ENCODE measurements around the gene BTN1A1.

Gene BTN1A1

GRCh38 chr6:26552640-26553188 lies 52.6 kb downstream of the BTN1A1 start:
- no peak for TF ChIP-seq ZFX (IDR thresholded peaks at IDR 0.05; ENCODE audit: borderline replicate concordance)
- TF ChIP-seq CTCF (IDR thresholded peaks at IDR 0.05) = no peak
- no peak overlapping the region; the same call in 1 of the 2 replicates for H3K27ac ChIP-seq

GRCh38 chr6:26553264-26553634 lies 53.1 kb downstream of the BTN1A1 start:
- TF ChIP-seq ZFX (IDR thresholded peaks at IDR 0.05; ENCODE audit: borderline replicate concordance) (no peak), CTCF (IDR thresholded peaks at IDR 0.05) (no peak)
- peak overlapping the region; percentile 86 for H3K27ac ChIP-seq

- peak overlapping the region; percentile 86 for H3K27ac ChIP-seq
Observed at GRCh38 chr6:26553635-26554446, 53.7 kb downstream of the BTN1A1 start.

GRCh38 chr6:26554447-26554696 lies 54.3 kb downstream of the BTN1A1 start:
- no peak for TF ChIP-seq ZFX (IDR thresholded peaks at IDR 0.05; ENCODE audit: borderline replicate concordance)
- TF ChIP-seq CTCF (IDR thresholded peaks at IDR 0.05) = no peak
- H3K27ac ChIP-seq = peak overlapping the region; percentile 86

More at GRCh38 chr6:26553635-26554446, 53.7 kb downstream of the BTN1A1 start:
- TF ChIP-seq ZFX (IDR thresholded peaks at IDR 0.05; ENCODE audit: borderline replicate concordance) (no peak), CTCF (IDR thresholded peaks at IDR 0.05) (no peak)

GRCh38 chr6:26554697-26555504 lies 54.8 kb downstream of the BTN1A1 start:
- peak overlapping the region; percentile 86 for H3K27ac ChIP-seq

GRCh38 chr6:26555505-26556262 lies 55.6 kb downstream of the BTN1A1 start:
- H3K27ac ChIP-seq = peak overlapping the region; percentile 86
- TF ChIP-seq ZFX (IDR thresholded peaks at IDR 0.05; ENCODE audit: borderline replicate concordance) = no peak
- TF ChIP-seq CTCF (IDR thresholded peaks at IDR 0.05) = no peak

More at GRCh38 chr6:26554697-26555504, 54.8 kb downstream of the BTN1A1 start:
- no peak for TF ChIP-seq ZFX (IDR thresholded peaks at IDR 0.05; ENCODE audit: borderline replicate concordance)
- TF ChIP-seq CTCF (IDR thresholded peaks at IDR 0.05) = no peak

All from 22Rv1 (cell line).